HepG2 (cell line): ENCODE results near the gene ZNF771. TPM values are rescaled to one million over a fixed set of nuclear protein-coding genes. Genes with fewer than 3 reads are reported as not detected.
A peak's percentile ranks its signal among the peaks of the same experiment; 100 is the strongest.

Experiments
- ATF4 ChIP-seq, 2 experiments: fragments of 450-650 bp in 1 of 2; sonication (generic) in 1 of 2; formaldehyde crosslinking; IDR thresholded peaks; 2 replicates each; pipeline versions ENCODE4 v1.5.0 to v1.8.0; 2020 to 2022; ENCODE audit warnings: mild to moderate bottlenecking in 1 of 2, missing genetic modification reagents in 1 of 2
- CBX2 ChIP-seq, 2 experiments: fragments of 200-600 bp in 1 of 2; sonication (generic); formaldehyde crosslinking in 1 of 2; IDR thresholded peaks; 2 replicates each; pipeline versions ENCODE4 v1.7.0 to v1.8.1; 2018 to 2022; ENCODE audit warnings: low read depth in 2 of 2, low read length in 1 of 2, mild to moderate bottlenecking in 1 of 2, missing genetic modification reagents in 1 of 2
- CENPT ChIP-seq: sonication (generic); formaldehyde crosslinking; IDR thresholded peaks from 2 replicates; pipeline ENCODE4 v1.8.0; 2022; ENCODE audit warnings: low read depth, mild to moderate bottlenecking, moderate library complexity, missing genetic modification reagents
- CENPX ChIP-seq: sonication (generic); formaldehyde crosslinking; IDR thresholded peaks from 2 replicates; pipeline ENCODE4 v1.9.0; 2021; ENCODE audit warnings: mild to moderate bottlenecking, missing genetic modification reagents, moderate library complexity
- CREB3 ChIP-seq: sonication (generic); formaldehyde crosslinking; IDR thresholded peaks from 2 replicates; pipeline ENCODE4 v1.5.0; 2020; ENCODE audit warnings: missing genetic modification reagents
- DPF2 ChIP-seq: sonication (generic); formaldehyde crosslinking; IDR thresholded peaks from 2 replicates; pipeline ENCODE4 v1.4.0; 2020; ENCODE audit warnings: mild to moderate bottlenecking, low read depth, missing genetic modification reagents, borderline replicate concordance
- KDM5B ChIP-seq: sonication (generic); formaldehyde crosslinking; IDR thresholded peaks from 2 replicates; pipeline ENCODE4 v1.4.0; 2020; ENCODE audit warnings: missing genetic modification reagents, mild to moderate bottlenecking, borderline replicate concordance
- MEIS1 ChIP-seq: sonication (generic); formaldehyde crosslinking; IDR thresholded peaks from 2 replicates; pipeline ENCODE4 v1.9.0; 2021; ENCODE audit warnings: mild to moderate bottlenecking, missing genetic modification reagents, moderate library complexity, borderline replicate concordance
- NCOR1 ChIP-seq: fragments of 200-600 bp; sonication (generic); IDR thresholded peaks from 2 replicates; pipeline ENCODE4 v1.7.0; 2017; ENCODE audit warnings: antibody characterized with exemption, low read length, borderline replicate concordance
- NR2F2 ChIP-seq: IDR thresholded peaks from 2 replicates; pipeline ENCODE4 v1.6.1; 2012; ENCODE audit warnings: low read depth, inconsistent platforms, borderline replicate concordance
- POLR2A ChIP-seq, 2 experiments: IDR thresholded peaks; 2 replicates each; pipeline ENCODE4 v1.6.1; 2011; ENCODE audit warnings: low read depth in 2 of 2, low read length in 2 of 2, mild to moderate bottlenecking in 1 of 2, moderate library complexity in 1 of 2; ENCODE audit not compliant: insufficient read depth in 1 of 2
- TEAD2 ChIP-seq: sonication (generic); formaldehyde crosslinking; IDR thresholded peaks from 2 replicates; pipeline ENCODE4 v1.9.0; 2021; ENCODE audit warnings: missing genetic modification reagents
- USF2 ChIP-seq, 2 experiments: sonication (generic) in 1 of 2; formaldehyde crosslinking in 1 of 2; IDR thresholded peaks; 2 replicates each; pipeline versions ENCODE4 v1.5.1 to v1.6.1; 2011 to 2020; ENCODE audit warnings: borderline replicate concordance in 1 of 2, low read depth in 1 of 2, low read length in 1 of 2, mild to moderate bottlenecking in 1 of 2, missing genetic modification reagents in 1 of 2, moderate library complexity in 1 of 2
- ZC3H4 ChIP-seq: sonication (generic); formaldehyde crosslinking; IDR thresholded peaks from 2 replicates; pipeline ENCODE4 v1.4.0; 2020; ENCODE audit warnings: missing genetic modification reagents, borderline replicate concordance
- ZFP91 ChIP-seq: sonication (generic); formaldehyde crosslinking; IDR thresholded peaks from 2 replicates; pipeline ENCODE4 v1.9.0; 2022; ENCODE audit warnings: missing genetic modification reagents, mild to moderate bottlenecking, borderline replicate concordance
- ZNF143 ChIP-seq: sonication (generic); formaldehyde crosslinking; IDR thresholded peaks from 2 replicates; pipeline ENCODE4 v1.4.0; 2020; ENCODE audit warnings: missing genetic modification reagents
- ZNF343 ChIP-seq: sonication (generic); formaldehyde crosslinking; IDR thresholded peaks from 2 replicates; pipeline ENCODE4 v1.4.0; 2020; ENCODE audit warnings: mild to moderate bottlenecking, missing genetic modification reagents
- ZNF577 ChIP-seq: sonication (generic); formaldehyde crosslinking; IDR thresholded peaks from 2 replicates; pipeline ENCODE4 v1.4.0; 2020; ENCODE audit warnings: mild to moderate bottlenecking, low read depth, missing genetic modification reagents, borderline replicate concordance
- ZNF691 ChIP-seq: sonication (generic); formaldehyde crosslinking; IDR thresholded peaks from 2 replicates; pipeline ENCODE4 v1.4.0; 2020; ENCODE audit warnings: missing genetic modification reagents, low read depth, mild to moderate bottlenecking, borderline replicate concordance
- ZNF747 ChIP-seq: sonication (generic); formaldehyde crosslinking; IDR thresholded peaks from 2 replicates; pipeline ENCODE4 v1.8.1; 2023; ENCODE audit warnings: missing genetic modification reagents, mild to moderate bottlenecking, borderline replicate concordance
- ZSCAN9 ChIP-seq: IDR thresholded peaks from 2 replicates; pipeline ENCODE4 v1.6.1; 2016; ENCODE audit warnings: borderline replicate concordance
- polyA plus RNA-seq, 8 experiments: library from polyadenylated mRNA; depleted of rRNA in 3 of 8; stranded (reverse) in 7 of 8; unstranded in 1 of 8; fragments of >200 nt; fragmentation: Illumina TruSeq in 4 of 8; extraction: Trizol in 4 of 8; gene quantifications; 2 replicates each; pipeline versions ENCODE4 v1.2.1 to v1.2.3, GENCODE V29; 2011 to 2016; ENCODE audit warnings: low read depth in 4 of 8, missing spikeins in 1 of 8, mixed read lengths in 1 of 8; ENCODE audit not compliant: insufficient read depth in 1 of 8
- total RNA-seq, 5 experiments: library from RNA; depleted of rRNA; stranded (reverse); fragments of >200 nt; fragmentation: Illumina TruSeq; extraction: Trizol; gene quantifications; 2 replicates each; pipeline ENCODE4 v1.2.3, GENCODE V29; 2016; ENCODE audit warnings: low read depth in 1 of 5

The ZNF771 gene
- total and polyA plus RNA-seq, 2 of the 13 experiments (the other 11 are each of a cell fraction or from before 2014, with no cell fraction given): 5.0 to 11.8 TPM

- TF ChIP-seq USF2 (IDR thresholded peaks at IDR 0.05; ENCODE audit: low read depth, low read length) (no peak), USF2 (CRISPR knock-in tag; IDR thresholded peaks at IDR 0.05; ENCODE audit: borderline replicate concordance) (no peak), ZFP91 (CRISPR knock-in tag) (peak; percentile 76; the same call in 1 of the 2 replicates), ZNF747 (peak; percentile 17; the same call in 1 of the 2 replicates), ZNF577 (CRISPR knock-in tag) (no peak), MEIS1 (CRISPR knock-in tag) (no peak), ZSCAN9 (CRISPR knock-in tag) (peak; percentile 63; the same call in 1 of the 2 replicates), KDM5B (CRISPR knock-in tag) (peak; percentile 36; the same call in 1 of the 2 replicates), CENPX (no peak), CENPT (CRISPR knock-in tag) (no peak), POLR2A (IDR thresholded peaks at IDR 0.05; ENCODE audit: insufficient read depth in 1 of 2, low read depth in 2 of 2, low read length in 2 of 2) (no peak), ZNF691 (CRISPR knock-in tag) (no peak), ZNF343 (no peak), ZNF143 (CRISPR knock-in tag) (no peak; the same call in 1 of the 2 replicates), DPF2 (no peak), CREB3 (no peak), TEAD2 (CRISPR knock-in tag) (no peak), ATF4 (CRISPR knock-in tag; IDR thresholded peaks at IDR 0.05) (no peak), CBX2 (IDR thresholded peaks at IDR 0.05; ENCODE audit: low read depth, low read length) (no peak), CBX2 (CRISPR knock-in tag; IDR thresholded peaks at IDR 0.05; ENCODE audit: low read depth) (no peak), ZC3H4 (CRISPR knock-in tag) (no peak), NCOR1 (no peak), NR2F2 (0 out of 2 replicates have a peak, but pooled peaks have one; percentile 12)
Measured at GRCh38 chr16:30409125-30410060, 2.0 kb downstream of the ZNF771 start (continued).
